CD4-positive, alpha-beta T cell treated with Interleukin-17A for 4 hours (primary cell): ENCODE data around the gene SPACA5.
"Not testable (repeated sequence)": the region's sequence is repeated elsewhere in the genome, so short reads cannot be mapped to it uniquely, and the experiment has no call there.

ENCODE experiments used
- DNase-seq: peaks from one replicate; pipeline ENCODE4 v3.0.0-alpha.2; 2020; ENCODE audit warnings: mixed read lengths

SPACA5 gene

GRCh38 chrX:48022100-48022499 is 15.3 kb downstream of the SPACA5 start:
- DNase-seq, result no peak

GRCh38 chrX:48022738-48023137 is 15.9 kb downstream of the SPACA5 start:
- no peak for DNase-seq

- DNase-seq, result peak; percentile 54
Observed at GRCh38 chrX:48025561-48025960, 18.8 kb downstream of the SPACA5 start.

GRCh38 chrX:48027545-48027944 is 20.8 kb downstream of the SPACA5 start:
- not testable (repeated sequence) for DNase-seq

GRCh38 chrX:48028091-48028490 is 21.3 kb downstream of the SPACA5 start:
- DNase-seq, result no peak

- no peak for DNase-seq
Observed at GRCh38 chrX:48030237-48030636, 23.4 kb downstream of the SPACA5 start.

- DNase-seq, result not testable (repeated sequence)
Observed at GRCh38 chrX:48030641-48031173, 23.9 kb downstream of the SPACA5 start.

- DNase-seq, result no peak
Observed at GRCh38 chrX:48035891-48036290, 29.1 kb downstream of the SPACA5 start.

- DNase-seq, result no peak
Observed at GRCh38 chrX:48043056-48043455, 36.3 kb downstream of the SPACA5 start.

GRCh38 chrX:48045410-48046311 is 38.9 kb downstream of the SPACA5 start:
- DNase-seq, result no peak

GRCh38 chrX:48046846-48047245 is 40.1 kb downstream of the SPACA5 start:
- DNase-seq, result no peak

GRCh38 chrX:48058621-48059295 is 52.0 kb downstream of the SPACA5 start:
- no peak for DNase-seq

GRCh38 chrX:48059296-48059639 is 52.5 kb downstream of the SPACA5 start:
- no peak for DNase-seq
